Dedifferentiated amniotic fluid mesenchymal stem cell (primary cell): ENCODE measurements around the gene KRTAP12-3.
"Not testable (repeated sequence)": the region's sequence is repeated elsewhere in the genome, so short reads cannot be mapped to it uniquely, and the experiment has no call there.

Experiments used
- DNase-seq: peaks from one replicate; pipeline ENCODE4 v3.0.0-alpha.2; 2016; ENCODE audit errors: extremely low spot score

Gene KRTAP12-3

DNA sequence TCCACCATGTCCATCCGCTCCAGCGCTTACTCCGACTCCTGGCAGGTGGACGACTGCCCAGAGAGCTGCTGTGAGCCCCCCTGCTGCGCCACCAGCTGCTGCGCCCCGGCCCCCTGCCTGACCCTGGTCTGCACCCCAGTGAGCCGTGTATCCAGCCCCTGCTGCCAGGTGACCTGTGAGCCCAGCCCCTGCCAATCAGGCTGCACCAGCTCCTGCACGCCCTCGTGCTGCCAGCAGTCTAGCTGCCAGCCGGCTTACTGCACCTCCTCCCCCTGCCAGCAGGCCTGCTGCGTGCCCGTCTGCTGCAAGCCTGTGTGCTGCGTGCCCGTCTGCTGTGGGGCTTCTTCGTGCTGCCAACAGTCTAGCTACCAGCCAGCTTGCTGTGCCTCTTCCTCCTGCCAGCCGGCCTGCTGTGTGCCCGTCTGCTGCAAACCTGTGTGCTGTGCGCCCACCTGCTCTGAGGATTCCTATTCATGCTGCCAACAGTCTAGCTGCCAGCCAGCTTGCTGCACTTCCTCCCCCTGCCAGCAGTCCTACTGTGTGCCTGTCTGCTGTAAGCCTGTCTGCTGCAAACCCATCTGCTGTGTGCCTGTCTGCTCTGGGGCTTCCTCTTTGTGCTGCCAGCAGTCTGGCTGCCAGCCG is 30.4 kb upstream of the KRTAP12-3 start:
- not testable (repeated sequence) for DNase-seq

- not testable (repeated sequence) for DNase-seq
Measured at GRCh38 chr21:44627831-44628233, 29.9 kb upstream of the KRTAP12-3 start.

DNA sequence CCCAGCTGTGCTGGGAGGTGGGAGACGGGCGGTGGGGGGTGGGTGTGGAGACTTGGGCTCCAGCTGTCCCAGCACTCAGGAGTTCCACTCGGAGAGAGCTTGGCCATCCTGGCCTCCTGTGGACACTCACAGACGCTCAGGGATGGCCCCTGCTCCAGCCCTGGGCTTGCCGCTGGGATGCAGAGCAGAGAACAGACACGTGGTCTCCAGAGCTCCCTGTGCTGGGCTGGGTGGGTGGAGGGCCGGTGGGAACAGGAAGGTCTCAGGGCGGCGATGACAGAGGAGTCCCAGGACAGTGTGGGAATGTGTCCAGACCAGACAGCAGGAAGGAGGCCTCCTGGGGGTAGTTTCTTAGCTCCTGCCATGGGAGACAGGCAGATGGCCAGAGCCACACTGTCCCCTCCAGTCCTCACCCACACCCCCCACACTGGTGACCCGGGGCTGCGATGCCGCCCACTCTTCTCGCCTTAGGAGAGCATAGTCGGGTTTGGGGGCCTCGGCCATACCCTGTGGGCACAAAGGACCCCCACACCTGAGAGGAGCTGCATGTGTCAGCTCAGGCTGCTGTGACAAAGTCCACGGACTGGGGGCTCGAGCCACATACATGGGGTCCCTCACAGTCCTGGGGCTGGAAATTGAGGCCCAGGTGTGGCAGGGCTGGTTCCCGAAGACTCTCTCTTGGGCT is 28.9 kb upstream of the KRTAP12-3 start:
- DNase-seq = no peak

GRCh38 chr21:44630440-44630839 is 27.3 kb upstream of the KRTAP12-3 start:
- no peak for DNase-seq

DNA sequence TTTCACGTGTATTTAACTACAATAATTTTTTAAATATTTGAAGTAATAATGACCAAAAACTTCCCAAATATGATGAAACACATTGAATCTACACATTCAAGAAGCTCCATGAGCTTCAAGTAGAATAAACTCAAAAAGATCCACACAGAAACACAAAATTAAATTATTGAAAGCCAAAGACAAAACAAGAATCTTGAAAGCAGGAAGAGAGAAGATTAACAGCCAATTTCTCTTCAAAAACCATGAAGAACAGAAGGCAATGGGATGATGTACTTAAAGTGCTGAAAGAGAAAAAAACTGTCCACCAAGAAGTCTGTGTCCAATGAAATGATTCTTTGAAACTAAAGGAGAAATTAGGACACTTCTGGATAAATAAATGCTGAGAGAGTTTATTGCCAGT is 25.7 kb upstream of the KRTAP12-3 start:
- no peak for DNase-seq

- no peak for DNase-seq
Measured at GRCh38 chr21:44636209-44637017, 21.3 kb upstream of the KRTAP12-3 start.

- DNase-seq = no peak
Measured at GRCh38 chr21:44637018-44637850, 20.5 kb upstream of the KRTAP12-3 start, which contains the start of gene KRTAP10-10. KRTAP10-10 (plus strand) TSS chr21:44637356; CDS start chr21:44637418, 62 bp downstream.

DNA sequence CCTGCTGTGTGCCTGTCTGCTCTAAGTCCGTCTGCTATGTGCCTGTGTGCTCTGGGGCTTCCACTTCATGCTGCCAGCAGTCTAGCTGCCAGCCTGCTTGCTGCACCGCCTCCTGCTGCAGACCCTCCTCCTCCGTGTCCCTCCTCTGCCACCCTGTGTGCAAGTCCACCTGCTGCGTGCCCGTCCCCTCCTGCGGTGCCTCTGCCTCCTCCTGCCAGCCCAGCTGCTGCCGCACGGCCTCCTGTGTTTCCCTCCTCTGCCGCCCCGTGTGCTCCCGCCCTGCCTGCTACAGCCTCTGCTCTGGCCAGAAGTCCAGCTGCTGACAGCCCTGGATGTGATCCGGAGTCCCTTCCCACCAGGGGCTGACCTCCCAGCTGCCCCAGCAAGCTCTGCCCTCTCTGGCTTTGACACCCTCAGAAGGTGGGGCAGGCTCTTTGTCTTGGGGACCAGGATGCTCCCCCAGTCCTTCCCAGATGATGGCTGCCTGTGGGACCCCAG is 19.8 kb upstream of the KRTAP12-3 start:
- DNase-seq = not testable (repeated sequence)

GRCh38 chr21:44638506-44639330 is 19.0 kb upstream of the KRTAP12-3 start:
- not testable (repeated sequence) for DNase-seq

GRCh38 chr21:44639331-44639655 is 18.4 kb upstream of the KRTAP12-3 start:
- DNase-seq = no peak

DNA sequence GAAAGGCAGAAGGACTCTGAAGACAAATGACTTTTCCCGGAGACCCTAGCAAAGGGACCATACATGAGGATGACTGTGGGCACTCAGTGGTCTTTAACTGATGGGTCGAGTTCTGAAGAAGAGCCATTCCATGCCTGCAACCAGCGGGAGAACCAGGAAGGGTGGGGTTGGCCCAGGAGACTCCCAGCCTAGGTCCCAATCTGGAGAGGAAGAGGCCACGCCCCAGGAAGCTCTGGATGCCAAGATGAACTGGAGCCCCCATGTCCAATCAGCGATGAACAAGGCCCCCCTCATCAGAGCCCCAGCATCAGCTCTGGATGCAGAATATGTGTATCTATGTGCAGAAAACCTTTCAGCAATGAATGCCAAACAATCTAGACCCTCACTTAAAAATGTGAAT is 17.0 kb upstream of the KRTAP12-3 start:
- DNase-seq = no peak

DNA sequence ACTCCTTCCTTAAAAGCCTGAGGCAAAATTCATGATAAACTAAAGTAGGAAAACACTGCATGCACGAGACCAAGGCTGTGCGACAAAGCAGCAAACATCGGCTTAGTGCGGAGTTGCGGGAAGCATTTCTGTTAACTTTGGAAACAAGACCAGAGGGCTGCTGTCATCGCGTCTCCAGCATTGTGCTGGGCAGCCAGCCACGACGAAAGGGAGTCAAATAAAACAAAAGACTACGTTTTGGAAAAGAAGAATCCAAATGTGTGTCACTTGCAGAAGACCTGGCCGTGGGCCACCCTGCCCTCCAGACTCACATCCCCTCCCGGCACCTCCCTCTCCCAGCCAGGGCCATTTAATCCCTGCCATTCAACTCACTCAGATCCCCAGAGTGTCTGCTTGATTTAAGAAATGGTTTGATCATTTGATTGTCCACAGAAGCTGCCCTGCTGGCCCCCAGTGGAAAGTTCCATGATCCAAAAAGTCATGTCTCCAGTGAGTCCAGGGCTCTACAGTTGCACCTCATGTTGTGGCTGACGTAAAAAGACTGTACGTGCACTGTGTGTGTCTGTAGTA is 13.9 kb upstream of the KRTAP12-3 start:
- no peak for DNase-seq

GRCh38 chr21:44644878-44645277 is 12.9 kb upstream of the KRTAP12-3 start:
- DNase-seq = no peak

DNA sequence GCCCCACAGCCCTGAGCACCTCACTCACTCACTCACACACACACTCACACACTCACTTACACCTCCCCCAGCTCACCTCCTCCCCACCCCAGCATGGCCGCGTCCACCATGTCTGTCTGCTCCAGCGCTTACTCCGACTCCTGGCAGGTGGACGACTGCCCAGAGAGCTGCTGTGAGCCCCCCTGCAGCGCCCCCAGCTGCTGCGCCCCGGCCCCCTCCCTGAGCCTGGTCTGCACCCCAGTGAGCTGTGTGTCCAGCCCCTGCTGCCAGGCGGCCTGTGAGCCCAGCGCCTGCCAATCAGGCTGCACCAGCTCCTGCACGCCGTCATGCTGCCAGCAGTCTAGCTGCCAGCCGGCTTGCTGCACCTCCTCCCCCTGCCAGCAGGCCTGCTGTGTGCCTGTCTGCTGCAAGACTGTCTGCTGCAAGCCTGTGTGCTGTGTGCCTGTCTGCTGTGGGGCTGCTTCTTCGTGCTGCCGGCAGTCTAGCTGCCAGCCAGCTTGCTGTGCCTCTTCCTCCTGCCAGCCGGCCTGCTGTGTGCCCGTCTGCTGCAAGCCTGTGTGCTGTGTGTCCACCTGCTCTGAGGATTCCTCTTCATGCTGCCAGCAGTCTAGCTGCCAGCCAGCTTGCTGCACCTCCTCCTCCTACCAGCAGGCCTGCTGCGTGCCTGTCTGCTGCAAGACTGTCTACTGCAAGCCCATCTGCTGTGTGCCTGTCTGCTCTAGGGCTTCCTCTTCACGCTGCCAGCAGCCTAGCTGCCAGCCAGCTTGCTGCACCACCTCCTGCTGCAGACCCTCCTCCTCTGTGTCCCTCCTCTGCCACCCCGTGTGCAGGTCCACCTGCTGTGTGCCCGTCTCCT is 11.1 kb upstream of the KRTAP12-3 start, which contains the start of gene KRTAP10-11:
Gene KRTAP10-11 (plus strand): TSS at position 49 of the 856 bp plus-strand sequence. CDS start 45 bp downstream, at position 94.
- not testable (repeated sequence) for DNase-seq

GRCh38 chr21:44647222-44647552 is 10.5 kb upstream of the KRTAP12-3 start:
- no peak for DNase-seq

DNA sequence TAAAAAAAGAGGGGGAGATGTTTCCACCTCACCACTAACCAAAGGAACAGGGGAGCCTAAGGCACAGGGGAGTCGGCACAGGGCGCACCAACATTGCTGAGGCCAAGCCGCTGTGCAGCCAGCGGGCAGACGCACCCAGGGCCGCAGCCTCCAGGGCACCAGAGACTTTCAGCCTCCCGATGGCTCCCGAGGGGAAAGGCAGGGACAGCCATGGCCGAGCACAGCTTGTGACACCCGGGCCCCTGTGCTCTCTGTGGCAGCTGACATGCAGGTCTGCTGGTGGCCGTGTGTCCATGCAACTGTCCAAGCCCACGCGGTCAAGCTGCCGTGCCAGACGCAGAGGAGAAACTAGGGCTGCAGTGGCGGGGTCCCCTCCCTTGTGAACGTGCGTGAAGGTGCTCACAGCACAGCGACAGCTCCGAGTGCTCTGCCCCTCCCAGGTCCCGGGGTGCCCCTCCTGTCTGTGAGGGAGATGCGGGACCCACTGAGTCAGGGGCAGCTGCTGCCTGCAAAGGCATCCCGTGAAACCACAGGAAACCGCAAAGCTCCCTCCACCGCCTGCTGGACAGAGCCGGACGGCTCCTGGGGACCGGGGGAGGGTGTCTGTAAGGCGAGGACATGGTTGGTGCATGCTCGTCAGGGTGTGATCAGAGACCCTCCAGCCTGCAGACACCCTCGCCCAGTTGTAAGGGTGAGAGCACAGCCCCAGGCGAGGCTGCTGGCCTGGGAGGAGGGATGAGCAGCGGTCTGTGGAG is 9.0 kb upstream of the KRTAP12-3 start:
- DNase-seq = no peak

GRCh38 chr21:44649521-44650100 is 8.1 kb upstream of the KRTAP12-3 start:
- DNase-seq = no peak

DNA sequence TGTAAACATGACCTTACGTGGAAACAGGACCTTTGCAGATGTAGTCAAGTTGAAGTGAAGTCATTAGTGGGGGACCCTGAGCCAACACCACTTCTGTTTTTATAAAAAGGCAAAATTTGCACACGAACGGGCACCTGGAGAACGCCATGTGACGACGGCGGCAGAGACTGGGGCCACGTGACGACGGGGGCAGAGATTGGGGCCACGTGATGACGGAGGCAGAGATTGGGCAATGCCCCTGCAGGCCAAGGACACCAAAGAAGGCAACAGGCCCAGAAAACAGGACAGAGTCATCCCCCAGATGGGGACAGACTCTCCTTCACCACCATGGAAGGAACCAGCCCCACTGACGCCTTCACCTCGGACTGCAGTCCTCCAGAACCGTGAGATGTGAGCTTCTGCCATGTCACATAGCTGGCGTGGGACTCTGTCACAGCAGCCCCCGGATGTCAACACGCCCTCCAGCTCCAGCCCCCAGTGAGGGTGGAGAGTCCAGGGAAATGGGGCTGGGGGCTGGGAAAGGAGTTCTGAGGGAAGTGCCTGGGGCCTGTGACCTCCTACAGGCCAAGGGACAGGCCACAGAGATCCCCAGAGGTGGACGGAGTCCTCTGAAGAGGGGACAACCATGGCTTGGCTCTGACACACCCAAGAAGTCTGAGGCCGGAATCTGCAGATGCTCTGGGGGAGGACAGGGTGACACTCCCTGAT is 7.3 kb upstream of the KRTAP12-3 start:
- no peak for DNase-seq
